ENCODE data around the gene PIH1D1.

DNA sequence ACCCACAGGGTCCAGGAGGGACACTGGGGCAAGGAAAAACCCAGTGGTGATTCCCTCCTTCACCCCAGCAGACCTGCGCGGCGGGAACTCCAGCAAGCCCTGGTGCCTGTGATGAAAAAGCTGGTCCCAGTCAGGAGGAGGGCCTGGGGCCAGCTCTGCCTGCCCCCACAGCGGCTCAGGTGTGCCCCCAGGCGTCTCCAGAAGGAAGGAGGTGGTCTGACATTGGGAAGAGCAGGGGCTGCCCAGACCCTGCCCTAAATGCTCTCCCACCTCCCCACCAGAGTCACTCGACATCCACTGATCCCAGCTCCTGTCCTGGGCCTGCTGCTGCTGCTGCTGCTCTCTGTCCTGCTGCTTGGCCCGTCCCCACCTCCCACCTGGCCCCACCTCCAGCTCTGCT, 34.5 kb downstream of the PIH1D1 start:
- TF ChIP-seq, protein P1, sequence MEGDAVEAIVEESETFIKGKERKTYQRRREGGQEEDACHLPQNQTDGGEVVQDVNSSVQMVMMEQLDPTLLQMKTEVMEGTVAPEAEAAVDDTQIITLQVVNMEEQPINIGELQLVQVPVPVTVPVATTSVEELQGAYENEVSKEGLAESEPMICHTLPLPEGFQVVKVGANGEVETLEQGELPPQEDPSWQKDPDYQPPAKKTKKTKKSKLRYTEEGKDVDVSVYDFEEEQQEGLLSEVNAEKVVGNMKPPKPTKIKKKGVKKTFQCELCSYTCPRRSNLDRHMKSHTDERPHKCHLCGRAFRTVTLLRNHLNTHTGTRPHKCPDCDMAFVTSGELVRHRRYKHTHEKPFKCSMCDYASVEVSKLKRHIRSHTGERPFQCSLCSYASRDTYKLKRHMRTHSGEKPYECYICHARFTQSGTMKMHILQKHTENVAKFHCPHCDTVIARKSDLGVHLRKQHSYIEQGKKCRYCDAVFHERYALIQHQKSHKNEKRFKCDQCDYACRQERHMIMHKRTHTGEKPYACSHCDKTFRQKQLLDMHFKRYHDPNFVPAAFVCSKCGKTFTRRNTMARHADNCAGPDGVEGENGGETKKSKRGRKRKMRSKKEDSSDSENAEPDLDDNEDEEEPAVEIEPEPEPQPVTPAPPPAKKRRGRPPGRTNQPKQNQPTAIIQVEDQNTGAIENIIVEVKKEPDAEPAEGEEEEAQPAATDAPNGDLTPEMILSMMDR (IDR thresholded peaks at IDR 0.05) = no peak
- no peak for TF ChIP-seq POLR2A (IDR thresholded peaks at IDR 0.05)
